MM.1S (cell line): ENCODE results near the gene ERCC1.
"Not testable (repeated sequence)": the region's sequence is repeated elsewhere in the genome, so short reads cannot be mapped to it uniquely, and the experiment has no call there.

Experiments used
- DNase-seq: peaks from one replicate; pipeline ENCODE4 v3.0.0-alpha.2; 2015
- H2AFZ ChIP-seq: fragments of 300-600 bp; sonication (generic); 2 replicates; pipeline ENCODE4 v1.6.0; 2016; ENCODE audit warnings: antibody characterized with exemption, low read length
- H3F3A ChIP-seq: fragments of 300-600 bp; sonication (generic); 2 replicates; pipeline ENCODE4 v1.6.1; 2016; ENCODE audit warnings: mild to moderate bottlenecking, antibody characterized with exemption, low read length, moderate library complexity, mixed read lengths; ENCODE audit not compliant: insufficient read depth
- H3K27ac ChIP-seq: fragments of 300-600 bp; sonication (generic); 2 replicates; pipeline ENCODE4 v1.5.1; 2016; ENCODE audit warnings: mild to moderate bottlenecking, low read length
- H3K27me3 ChIP-seq: fragments of 300-600 bp; sonication (generic); replicated peaks from 2 replicates; pipeline ENCODE4 v1.6.0; 2016; ENCODE audit warnings: low read length; ENCODE audit not compliant: insufficient read depth
- H3K36me3 ChIP-seq: fragments of 300-600 bp; sonication (generic); replicated peaks from 2 replicates; pipeline ENCODE4 v1.6.1; 2016; ENCODE audit warnings: mild to moderate bottlenecking, low read length, mixed read lengths; ENCODE audit not compliant: insufficient read depth
- H3K4me1 ChIP-seq: fragments of 300-600 bp; sonication (generic); 2 replicates; pipeline ENCODE4 v1.6.1; 2016; ENCODE audit warnings: low read length, mixed read lengths
- H3K4me2 ChIP-seq: fragments of 300-600 bp; sonication (generic); 2 replicates; pipeline ENCODE4 v1.6.0; 2016; ENCODE audit warnings: low read depth, low read length
- H3K4me3 ChIP-seq: fragments of 300-600 bp; sonication (generic); 2 replicates; pipeline ENCODE4 v1.5.1; 2016; ENCODE audit warnings: low read length, mixed read lengths
- H3K79me2 ChIP-seq: fragments of 300-600 bp; sonication (generic); 2 replicates; pipeline ENCODE4 v1.6.1; 2016; ENCODE audit warnings: mixed run types, low read length, mixed read lengths
- H3K9ac ChIP-seq: fragments of 300-600 bp; sonication (generic); 2 replicates; pipeline ENCODE4 v1.6.1; 2016; ENCODE audit warnings: low read length, mixed read lengths
- H3K9me2 ChIP-seq: fragments of 300-600 bp; sonication (generic); replicated peaks from 2 replicates; pipeline ENCODE4 v1.6.1; 2016; ENCODE audit warnings: mild to moderate bottlenecking, low read length, mixed read lengths; ENCODE audit not compliant: insufficient read depth
- H3K9me3 ChIP-seq: fragments of 300-600 bp; sonication (generic); replicated peaks from 2 replicates; pipeline ENCODE4 v1.6.1; 2016; ENCODE audit warnings: mild to moderate bottlenecking, low read length, mixed read lengths; ENCODE audit not compliant: insufficient read depth
- H4K20me1 ChIP-seq: fragments of 300-600 bp; sonication (generic); 2 replicates; pipeline ENCODE4 v1.6.1; 2016; ENCODE audit warnings: mild to moderate bottlenecking, low read length, moderate library complexity, mixed read lengths; ENCODE audit not compliant: insufficient read depth
- EZH2 ChIP-seq: fragments of 300-600 bp; sonication (generic); optimal IDR thresholded peaks from 2 replicates; pipeline ENCODE3; 2017; ENCODE audit warnings: low read depth, mild to moderate bottlenecking, antibody characterized with exemption, low read length, mixed read lengths
- EZH2phosphoT487 ChIP-seq: fragments of 300-600 bp; sonication (generic); IDR thresholded peaks from 2 replicates; pipeline ENCODE4 v1.6.1; 2018; ENCODE audit warnings: antibody characterized with exemption, low read length
- TF ChIP-seq, protein P1 (sequence below): fragments of 300-600 bp; sonication (generic); IDR thresholded peaks from 2 replicates; pipeline ENCODE4 v1.5.1; 2016; ENCODE audit warnings: antibody characterized with exemption, low read length, mixed read lengths

The ERCC1 gene

GRCh38 chr19:45417151-45417550 lies 6.6 kb downstream of the ERCC1 start:
- Histone ChIP-seq H3K9ac (no peak overlapping the region), H3K79me2 (peaks cover 7% of the 10 kb centered on the region; the same call in 1 of the 2 replicates), H3K4me2 (no peak overlapping the region), H3K9me3 (no peaks in the 10 kb centered on the region), H3F3A (peaks cover 11% of the 10 kb centered on the region; the same call in 1 of the 2 replicates), H3K27me3 (no peaks in the 10 kb centered on the region), H3K9me2 (no peaks in the 10 kb centered on the region), H3K27ac (no peak overlapping the region), H2AFZ (no peak overlapping the region), H3K36me3 (no peaks in the 10 kb centered on the region), H3K4me3 (no peak overlapping the region), H4K20me1 (no peaks in the 10 kb centered on the region), H3K4me1 (peaks cover 16% of the 10 kb centered on the region)
- no peak for DNase-seq
- TF ChIP-seq, protein P1, sequence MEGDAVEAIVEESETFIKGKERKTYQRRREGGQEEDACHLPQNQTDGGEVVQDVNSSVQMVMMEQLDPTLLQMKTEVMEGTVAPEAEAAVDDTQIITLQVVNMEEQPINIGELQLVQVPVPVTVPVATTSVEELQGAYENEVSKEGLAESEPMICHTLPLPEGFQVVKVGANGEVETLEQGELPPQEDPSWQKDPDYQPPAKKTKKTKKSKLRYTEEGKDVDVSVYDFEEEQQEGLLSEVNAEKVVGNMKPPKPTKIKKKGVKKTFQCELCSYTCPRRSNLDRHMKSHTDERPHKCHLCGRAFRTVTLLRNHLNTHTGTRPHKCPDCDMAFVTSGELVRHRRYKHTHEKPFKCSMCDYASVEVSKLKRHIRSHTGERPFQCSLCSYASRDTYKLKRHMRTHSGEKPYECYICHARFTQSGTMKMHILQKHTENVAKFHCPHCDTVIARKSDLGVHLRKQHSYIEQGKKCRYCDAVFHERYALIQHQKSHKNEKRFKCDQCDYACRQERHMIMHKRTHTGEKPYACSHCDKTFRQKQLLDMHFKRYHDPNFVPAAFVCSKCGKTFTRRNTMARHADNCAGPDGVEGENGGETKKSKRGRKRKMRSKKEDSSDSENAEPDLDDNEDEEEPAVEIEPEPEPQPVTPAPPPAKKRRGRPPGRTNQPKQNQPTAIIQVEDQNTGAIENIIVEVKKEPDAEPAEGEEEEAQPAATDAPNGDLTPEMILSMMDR = no peak
- TF ChIP-seq EZH2 (no peak), EZH2phosphoT487 (no peak)

DNA sequence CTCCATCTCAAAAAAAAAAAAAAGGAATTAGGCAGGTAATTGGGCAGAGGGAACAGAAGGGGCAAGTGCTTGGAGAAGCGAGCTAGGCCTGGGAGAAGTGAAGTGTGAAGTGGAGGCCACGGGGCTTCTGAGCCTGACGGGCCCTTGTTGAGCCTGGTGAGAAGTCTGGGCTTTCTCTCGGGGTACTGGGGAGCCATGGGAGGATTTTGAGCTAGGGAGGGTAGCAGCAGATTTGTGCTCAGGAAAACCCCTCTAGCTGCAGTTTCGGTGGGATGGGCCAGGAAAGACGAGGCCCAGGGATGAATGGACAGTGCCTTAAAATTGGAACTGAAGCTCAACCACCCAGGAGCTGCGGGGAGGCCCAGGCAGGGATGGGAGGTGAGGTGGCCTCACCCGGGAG lies 9.2 kb downstream of the ERCC1 start:
- H3F3A ChIP-seq = peaks cover 7% of the 10 kb centered on the region; the same call in 1 of the 2 replicates
- no peaks in the 10 kb centered on the region for H3K9me2 ChIP-seq
- H3K27me3 ChIP-seq = no peaks in the 10 kb centered on the region
- no peak overlapping the region for H3K9ac ChIP-seq
- H3K36me3 ChIP-seq = no peaks in the 10 kb centered on the region
- no peak overlapping the region for H3K27ac ChIP-seq
- no peak overlapping the region for H2AFZ ChIP-seq
- 0 out of 2 replicates have a peak, but pooled peaks cover 4% of the 10 kb centered on the region for H3K79me2 ChIP-seq
- no peaks in the 10 kb centered on the region for H3K9me3 ChIP-seq
- TF ChIP-seq, protein P1 = no peak
- no peak for TF ChIP-seq EZH2
- no peak for TF ChIP-seq EZH2phosphoT487
- H3K4me1 ChIP-seq = peaks cover 8% of the 10 kb centered on the region
- H3K4me3 ChIP-seq = no peak overlapping the region
- no peak overlapping the region for H3K4me2 ChIP-seq
- DNase-seq = no peak
- no peaks in the 10 kb centered on the region for H4K20me1 ChIP-seq

DNA sequence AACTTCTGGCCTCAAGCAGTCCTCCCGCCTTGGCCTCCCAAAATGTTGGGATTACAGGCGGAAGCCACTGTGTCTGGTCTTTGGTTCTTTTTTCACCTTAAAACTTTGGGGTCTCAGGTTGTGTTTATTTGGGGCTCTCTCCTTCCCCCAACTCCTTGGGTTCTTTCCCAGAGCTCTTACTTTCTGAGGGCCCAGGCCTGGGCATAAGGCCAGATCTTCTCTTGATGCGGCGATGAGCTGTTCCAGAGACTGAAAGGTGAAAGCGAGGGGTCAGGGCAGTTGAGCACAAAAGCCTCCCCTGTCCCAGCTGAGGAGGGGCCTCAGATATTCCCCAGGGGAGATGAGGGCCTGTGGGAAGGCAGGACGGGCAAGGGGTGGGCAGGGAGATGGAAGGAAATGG lies 10.2 kb downstream of the ERCC1 start:
- DNase-seq = no peak
- no peaks in the 10 kb centered on the region for H3K36me3 ChIP-seq
- H3K9me2 ChIP-seq = no peaks in the 10 kb centered on the region
- H3K27ac ChIP-seq = no peak overlapping the region
- H3K79me2 ChIP-seq = peaks cover 8% of the 10 kb centered on the region; the same call in 1 of the 2 replicates
- H2AFZ ChIP-seq = no peak overlapping the region
- no peak overlapping the region for H3K4me3 ChIP-seq
- H3K9ac ChIP-seq = no peak overlapping the region
- H4K20me1 ChIP-seq = no peaks in the 10 kb centered on the region
- no peak overlapping the region for H3K4me2 ChIP-seq
- no peaks in the 10 kb centered on the region for H3F3A ChIP-seq
- H3K9me3 ChIP-seq = no peaks in the 10 kb centered on the region
- H3K27me3 ChIP-seq = no peaks in the 10 kb centered on the region
- H3K4me1 ChIP-seq = no peaks in the 10 kb centered on the region
- TF ChIP-seq EZH2 (no peak), EZH2phosphoT487 (no peak)
- TF ChIP-seq, protein P1 = no peak

GRCh38 chr19:45410330-45410729 lies 13.4 kb downstream of the ERCC1 start:
- not testable (repeated sequence) for H3K4me2 ChIP-seq, H2AFZ ChIP-seq, H3F3A ChIP-seq, H3K9me2 ChIP-seq, H3K9me3 ChIP-seq, H3K27ac ChIP-seq, H3K4me1 ChIP-seq, H3K9ac ChIP-seq, H3K4me3 ChIP-seq, H3K36me3 ChIP-seq, DNase-seq, H4K20me1 ChIP-seq, H3K27me3 ChIP-seq
- H3K79me2 ChIP-seq = peaks cover 28% of the 10 kb centered on the region
